NCI-H526 treated with DMSO at 0.1 percent for 48 hours (cell line): ENCODE measurements around the gene NUP214.
"Not testable (repeated sequence)": the region's sequence is repeated elsewhere in the genome, so short reads cannot be mapped to it uniquely, and the experiment has no call there.

Experiments
- DNase-seq: peaks from one replicate; lab custom pipeline; 2025; lab: John Stamatoyannopoulos, UW

NUP214 gene

GRCh38 chr9:131116281-131117120 is 8.9 kb upstream of the NUP214 start:
- no peak for DNase-seq

- DNase-seq: no peak
Observed at GRCh38 chr9:131117121-131117761, 8.1 kb upstream of the NUP214 start.

- no peak for DNase-seq
Observed at GRCh38 chr9:131117762-131118145, 7.6 kb upstream of the NUP214 start.

GRCh38 chr9:131119600-131119999 is 5.8 kb upstream of the NUP214 start:
- no peak for DNase-seq

- DNase-seq: no peak
Observed at GRCh38 chr9:131120620-131121228, 4.7 kb upstream of the NUP214 start.

GRCh38 chr9:131121346-131121745 is 4.0 kb upstream of the NUP214 start:
- no peak for DNase-seq

- DNase-seq: no peak
Observed at GRCh38 chr9:131122158-131122557, 3.2 kb upstream of the NUP214 start.

- DNase-seq: no peak
Observed at GRCh38 chr9:131125038-131125287, 423 bp upstream of the NUP214 start.

- no peak for DNase-seq
Observed at GRCh38 chr9:131126059-131126426, 657 bp downstream of the NUP214 start.

- DNase-seq: no peak
Observed at GRCh38 chr9:131129183-131129582, 3.8 kb downstream of the NUP214 start.

- no peak for DNase-seq
Observed at GRCh38 chr9:131138676-131139075, 13.3 kb downstream of the NUP214 start.

- no peak for DNase-seq
Observed at GRCh38 chr9:131140112-131140511, 14.7 kb downstream of the NUP214 start.

GRCh38 chr9:131140550-131140949 is 15.2 kb downstream of the NUP214 start:
- no peak for DNase-seq

GRCh38 chr9:131142160-131142559 is 16.8 kb downstream of the NUP214 start:
- DNase-seq: no peak

GRCh38 chr9:131144201-131144600 is 18.8 kb downstream of the NUP214 start:
- DNase-seq: no peak

- DNase-seq: no peak
Observed at GRCh38 chr9:131145245-131145644, 19.9 kb downstream of the NUP214 start.

- no peak for DNase-seq
Observed at GRCh38 chr9:131146186-131146585, 20.8 kb downstream of the NUP214 start.

GRCh38 chr9:131148276-131148675 is 22.9 kb downstream of the NUP214 start:
- DNase-seq: no peak

GRCh38 chr9:131148966-131149687 is 23.7 kb downstream of the NUP214 start:
- no peak for DNase-seq

GRCh38 chr9:131149688-131150053 is 24.3 kb downstream of the NUP214 start:
- no peak for DNase-seq

- no peak for DNase-seq
Observed at GRCh38 chr9:131153595-131153994, 28.2 kb downstream of the NUP214 start.

- DNase-seq: not testable (repeated sequence)
Observed at GRCh38 chr9:131158673-131159072, 33.3 kb downstream of the NUP214 start.
